Measurements from ENCODE around the gene ATP6V1E1. TPM values are rescaled to one million over a fixed set of nuclear protein-coding genes. Genes with fewer than 3 reads are reported as not detected.
A peak's percentile ranks its signal among the peaks of the same experiment; 100 is the strongest.

ATP6V1E1 gene
- total RNA-seq, 2 experiments from 2014 or later = 95.5 to 97.9 TPM

GRCh38 chr22:17633217-17633997 is 4.9 kb upstream of the ATP6V1E1 start:
- Mint-ChIP-seq H3K4me3 (no peak overlapping the region), H3K4me1 (ENCODE audit: low read depth) (peaks cover 10% of the 10 kb centered on the region), H3K27ac (no peak overlapping the region), H3K9me3 (no peaks in the 10 kb centered on the region), H3K36me3 (peaks cover 1% of the 10 kb centered on the region), H3K27me3 (no peaks in the 10 kb centered on the region)
- CTCF ChIA-PET = no interaction called here
- no peak for DNase-seq
- POLR2A ChIA-PET = interaction anchor here (0.6 kb wide), 1 partner anchor 41 kb away, joined by 3 read pairs; no protein-coding TSS in a partner anchor
- intact Hi-C loops (cut with micrococcal nuclease) = no loop called here

GRCh38 chr22:17631076-17631565 is 2.6 kb upstream of the ATP6V1E1 start:
- Mint-ChIP-seq H3K36me3 (peaks cover 4% of the 10 kb centered on the region), H3K4me1 (ENCODE audit: low read depth) (peaks cover 9% of the 10 kb centered on the region), H3K9me3 (no peaks in the 10 kb centered on the region), H3K4me3 (no peak overlapping the region), H3K27me3 (no peaks in the 10 kb centered on the region), H3K27ac (no peak overlapping the region)
- POLR2A ChIA-PET = interaction anchor here (0.6 kb wide), 1 partner anchor 47 kb away, joined by 6 read pairs; no protein-coding TSS in a partner anchor
- CTCF ChIA-PET = no interaction called here
- no peak for DNase-seq
- intact Hi-C loops (cut with micrococcal nuclease) = no loop called here

- intact Hi-C loops (cut with micrococcal nuclease) = loop anchor here (5.0 kb wide), 2 partner anchors 143 to 547 kb away; partner anchors contain the start of genes BID and IL17RA
- ChIA-PET POLR2A (no interaction called here), CTCF (no interaction called here)
- Mint-ChIP-seq H3K27me3 (no peaks in the 10 kb centered on the region), H3K4me1 (ENCODE audit: low read depth) (peaks cover 21% of the 10 kb centered on the region), H3K36me3 (peaks cover 4% of the 10 kb centered on the region), H3K4me3 (peak overlapping the region; percentile 94), H3K9me3 (no peaks in the 10 kb centered on the region), H3K27ac (no peak overlapping the region)
- DNase-seq = no peak
Measured at GRCh38 chr22:17629641-17630040, 1.1 kb upstream of the ATP6V1E1 start.

DNA sequence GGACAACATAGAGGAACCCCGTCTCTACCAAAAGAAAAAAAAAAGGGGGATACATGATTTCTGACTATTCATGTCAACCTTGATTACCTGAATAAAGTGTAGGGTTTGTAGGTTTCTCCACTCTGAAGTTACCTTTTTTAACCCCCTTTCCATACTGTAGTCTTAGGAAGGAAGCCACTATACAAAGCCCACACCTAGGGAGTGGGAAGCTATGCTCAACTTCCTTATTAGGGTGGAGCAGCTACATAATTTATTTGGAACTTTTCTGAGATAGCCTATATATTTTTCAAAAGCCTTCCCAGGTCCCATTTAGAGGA is 582 bp upstream of the ATP6V1E1 start:
- Mint-ChIP-seq H3K36me3 (peaks cover 4% of the 10 kb centered on the region), H3K27me3 (no peaks in the 10 kb centered on the region), H3K4me1 (ENCODE audit: low read depth) (peaks cover 23% of the 10 kb centered on the region), H3K9me3 (no peaks in the 10 kb centered on the region), H3K27ac (peak overlapping the region; percentile 79), H3K4me3 (peak overlapping the region; percentile 94)
- intact Hi-C loops (cut with micrococcal nuclease) = loop anchor here (5.0 kb wide), 2 partner anchors 143 to 547 kb away; partner anchors contain the start of genes BID and IL17RA
- no peak for DNase-seq
- ChIA-PET CTCF (no interaction called here), POLR2A (no interaction called here)

DNA sequence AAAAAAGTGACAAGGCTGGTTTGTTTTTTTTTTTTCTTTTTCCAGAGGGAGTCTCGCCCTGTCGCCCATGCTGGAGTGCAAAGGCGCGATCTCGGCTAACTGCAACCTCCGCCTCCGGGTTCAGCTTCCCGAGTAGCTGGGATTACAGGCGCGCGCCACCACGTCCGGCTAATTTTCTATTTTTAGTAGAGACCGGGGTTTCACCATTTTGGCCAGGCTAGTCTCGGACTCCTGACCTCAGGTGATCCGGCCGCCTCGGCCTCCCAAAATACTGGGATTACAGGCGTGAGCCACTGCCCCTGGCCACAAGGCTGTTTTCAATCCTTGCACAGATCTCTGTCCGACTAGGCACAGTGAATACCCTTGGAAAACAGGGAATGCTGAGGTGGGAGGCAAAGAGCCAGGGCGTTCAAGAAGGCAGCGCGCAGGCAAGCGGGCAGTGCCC is 566 bp downstream of the ATP6V1E1 start:
- intact Hi-C loops (cut with micrococcal nuclease) = loop anchor here (1.0 to 5.0 kb wide), 3 partner anchors 10 to 546 kb away; partner anchors contain the start of genes BCL2L13, BID and IL17RA
- no peaks in the 10 kb centered on the region for H3K27me3 Mint-ChIP-seq
- peaks cover 29% of the 10 kb centered on the region for H3K4me1 Mint-ChIP-seq (ENCODE audit: low read depth)
- no peak for DNase-seq
- no peaks in the 10 kb centered on the region for H3K9me3 Mint-ChIP-seq
- POLR2A ChIA-PET = interaction anchor here (0.6 kb wide), 1 partner anchor 127 kb away, joined by 3 read pairs; no protein-coding TSS in a partner anchor
- H3K4me3 Mint-ChIP-seq = peak overlapping the region; percentile 94
- CTCF ChIA-PET = no interaction called here
- H3K27ac Mint-ChIP-seq = peak overlapping the region; percentile 79
- peaks cover 7% of the 10 kb centered on the region for H3K36me3 Mint-ChIP-seq

GRCh38 chr22:17613280-17613679 is 15.3 kb downstream of the ATP6V1E1 start:
- ChIA-PET CTCF (no interaction called here), POLR2A (no interaction called here)
- H3K9me3 Mint-ChIP-seq = no peaks in the 10 kb centered on the region
- no peak for DNase-seq
- no peak overlapping the region for H3K4me3 Mint-ChIP-seq
- peaks cover 2% of the 10 kb centered on the region for H3K4me1 Mint-ChIP-seq (ENCODE audit: low read depth)
- no peaks in the 10 kb centered on the region for H3K27me3 Mint-ChIP-seq
- H3K27ac Mint-ChIP-seq = no peak overlapping the region
- intact Hi-C loops (cut with micrococcal nuclease) = no loop called here
- peaks cover 22% of the 10 kb centered on the region for H3K36me3 Mint-ChIP-seq

- Mint-ChIP-seq H3K4me3 (no peak overlapping the region), H3K27ac (no peak overlapping the region), H3K36me3 (peaks cover 18% of the 10 kb centered on the region), H3K27me3 (no peaks in the 10 kb centered on the region), H3K4me1 (ENCODE audit: low read depth) (peaks cover 2% of the 10 kb centered on the region), H3K9me3 (no peaks in the 10 kb centered on the region)
- ChIA-PET CTCF (interaction anchor here (0.7 to 1.4 kb wide), 2 partner anchors 111 to 244 kb away, joined by 3 read pairs; no protein-coding TSS in a partner anchor), POLR2A (no interaction called here)
- no peak for DNase-seq
- intact Hi-C loops (cut with micrococcal nuclease) = no loop called here
Measured at GRCh38 chr22:17612057-17612456, 16.5 kb downstream of the ATP6V1E1 start.

DNA sequence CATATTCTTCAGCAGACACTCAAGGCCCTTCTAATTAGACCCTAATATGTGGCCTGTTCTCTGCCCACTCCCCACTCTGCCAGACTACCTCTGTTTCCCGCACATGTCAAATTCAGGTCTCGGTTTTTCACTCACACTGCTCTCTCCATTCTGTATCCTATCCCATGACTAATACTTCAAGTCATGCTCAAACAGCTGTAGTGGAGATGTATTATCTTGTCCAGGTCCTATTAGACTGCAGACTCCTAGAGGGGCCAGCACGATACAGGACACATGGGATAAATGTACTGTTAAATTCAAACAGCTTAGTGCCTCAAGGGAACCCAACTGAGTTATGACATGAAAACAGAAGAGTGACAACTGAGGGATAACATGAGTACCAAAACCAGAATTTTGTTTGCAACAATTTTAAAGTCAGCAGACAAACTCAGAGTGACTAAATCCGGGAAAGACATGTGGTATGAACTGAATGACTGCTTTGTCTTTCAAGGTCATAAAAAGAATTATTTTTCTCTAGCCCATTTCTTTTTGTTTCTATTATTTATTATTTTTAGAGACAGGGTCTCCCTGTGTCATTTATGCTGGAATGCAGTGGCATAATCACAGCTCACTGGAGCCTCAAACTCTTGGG is 20.5 kb downstream of the ATP6V1E1 start:
- Mint-ChIP-seq H3K27ac (no peak overlapping the region), H3K27me3 (no peaks in the 10 kb centered on the region), H3K4me3 (no peak overlapping the region), H3K9me3 (no peaks in the 10 kb centered on the region), H3K4me1 (ENCODE audit: low read depth) (peaks cover 3% of the 10 kb centered on the region), H3K36me3 (peaks cover 16% of the 10 kb centered on the region)
- ChIA-PET POLR2A (no interaction called here), CTCF (no interaction called here)
- intact Hi-C loops (cut with micrococcal nuclease) = no loop called here
- DNase-seq = no peak

GRCh38 chr22:17606496-17606895 is 22.1 kb downstream of the ATP6V1E1 start:
- Mint-ChIP-seq H3K9me3 (no peaks in the 10 kb centered on the region), H3K4me3 (no peak overlapping the region), H3K4me1 (ENCODE audit: low read depth) (peaks cover 3% of the 10 kb centered on the region), H3K27ac (no peak overlapping the region), H3K27me3 (no peaks in the 10 kb centered on the region), H3K36me3 (peaks cover 9% of the 10 kb centered on the region)
- intact Hi-C loops (cut with micrococcal nuclease) = no loop called here
- ChIA-PET CTCF (no interaction called here), POLR2A (interaction anchor here (1.0 kb wide), 1 partner anchor 32 kb away, joined by 3 read pairs; the partner anchor contains the start of gene BCL2L13)
- DNase-seq = no peak

DNA sequence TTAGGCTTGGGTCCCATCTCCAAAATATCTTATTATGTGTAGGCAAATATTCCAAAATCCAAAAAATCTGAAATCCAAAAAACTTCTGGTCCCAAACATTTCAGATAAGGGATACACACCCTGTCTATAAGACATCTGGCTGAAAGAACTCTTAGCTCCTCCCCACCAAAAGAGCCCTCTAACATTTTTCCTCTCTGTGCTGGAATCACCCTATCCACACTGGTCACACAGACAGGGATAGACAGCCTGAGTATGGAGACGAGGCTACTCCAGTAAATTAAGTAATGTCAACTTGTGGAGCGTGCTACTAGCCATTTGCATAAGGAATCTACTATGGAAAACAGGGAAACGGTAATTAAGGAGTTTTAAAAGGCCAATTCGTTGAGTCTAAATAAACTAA is 24.9 kb downstream of the ATP6V1E1 start:
- Mint-ChIP-seq H3K27ac (no peak overlapping the region), H3K9me3 (no peaks in the 10 kb centered on the region)
- CTCF ChIA-PET = no interaction called here

DNA sequence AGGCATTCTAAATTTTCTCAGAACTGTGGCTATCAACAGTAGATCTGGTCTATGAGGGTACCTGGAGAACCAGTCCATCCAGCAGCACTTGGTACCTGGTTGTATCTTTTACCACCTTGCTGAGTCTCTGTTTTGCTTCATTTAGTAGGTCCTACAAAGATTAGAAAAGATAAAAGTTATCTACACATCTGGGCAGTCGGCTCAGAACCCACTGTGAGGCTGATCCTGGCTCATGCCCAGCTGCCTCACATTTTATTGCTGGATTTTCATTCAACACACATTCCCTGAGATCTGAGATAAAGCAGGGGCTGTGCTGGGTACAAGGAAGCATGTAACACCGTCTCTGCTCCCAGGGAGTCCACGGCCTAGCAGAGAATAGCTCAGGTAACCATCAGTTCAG is 27.5 kb downstream of the ATP6V1E1 start:
- Mint-ChIP-seq H3K4me3 (no peak overlapping the region), H3K27ac (no peak overlapping the region), H3K36me3 (peaks cover 26% of the 10 kb centered on the region), H3K4me1 (ENCODE audit: low read depth) (peaks cover 2% of the 10 kb centered on the region), H3K27me3 (no peaks in the 10 kb centered on the region), H3K9me3 (no peaks in the 10 kb centered on the region)
- ChIA-PET POLR2A (no interaction called here), CTCF (interaction anchor here (0.7 kb wide), 1 partner anchor 17 kb away, joined by 4 read pairs; no protein-coding TSS in a partner anchor)
- intact Hi-C loops (cut with micrococcal nuclease) = no loop called here
- DNase-seq = no peak

More for the DNA sequence above, 24.9 kb downstream of the ATP6V1E1 start:
- Mint-ChIP-seq H3K4me3 (no peak overlapping the region), H3K4me1 (ENCODE audit: low read depth) (peaks cover 3% of the 10 kb centered on the region), H3K27me3 (no peaks in the 10 kb centered on the region), H3K36me3 (peaks cover 10% of the 10 kb centered on the region)
- intact Hi-C loops (cut with micrococcal nuclease) = no loop called here
- DNase-seq = no peak
- POLR2A ChIA-PET = no interaction called here

GRCh38 chr22:17598318-17598717 is 30.2 kb downstream of the ATP6V1E1 start:
- H3K4me1 Mint-ChIP-seq (ENCODE audit: low read depth) = peaks cover 2% of the 10 kb centered on the region
- H3K27ac Mint-ChIP-seq = no peak overlapping the region
- no peak overlapping the region for H3K4me3 Mint-ChIP-seq
- DNase-seq = no peak
- no peaks in the 10 kb centered on the region for H3K9me3 Mint-ChIP-seq
- CTCF ChIA-PET = no interaction called here
- H3K27me3 Mint-ChIP-seq = no peaks in the 10 kb centered on the region
- peaks cover 37% of the 10 kb centered on the region for H3K36me3 Mint-ChIP-seq
- intact Hi-C loops (cut with micrococcal nuclease) = no loop called here
- POLR2A ChIA-PET = no interaction called here
